ENCODE measurements around the gene PHYKPL. TPM values are rescaled to one million over a fixed set of nuclear protein-coding genes. Genes with fewer than 3 reads are reported as not detected.
"Not testable (repeated sequence)": the region's sequence is repeated elsewhere in the genome, so short reads cannot be mapped to it uniquely, and the experiment has no call there.

PHYKPL gene
- total and polyA plus RNA-seq, 9 donors: 31.8 to 93.3 (median 61.6) TPM

DNA sequence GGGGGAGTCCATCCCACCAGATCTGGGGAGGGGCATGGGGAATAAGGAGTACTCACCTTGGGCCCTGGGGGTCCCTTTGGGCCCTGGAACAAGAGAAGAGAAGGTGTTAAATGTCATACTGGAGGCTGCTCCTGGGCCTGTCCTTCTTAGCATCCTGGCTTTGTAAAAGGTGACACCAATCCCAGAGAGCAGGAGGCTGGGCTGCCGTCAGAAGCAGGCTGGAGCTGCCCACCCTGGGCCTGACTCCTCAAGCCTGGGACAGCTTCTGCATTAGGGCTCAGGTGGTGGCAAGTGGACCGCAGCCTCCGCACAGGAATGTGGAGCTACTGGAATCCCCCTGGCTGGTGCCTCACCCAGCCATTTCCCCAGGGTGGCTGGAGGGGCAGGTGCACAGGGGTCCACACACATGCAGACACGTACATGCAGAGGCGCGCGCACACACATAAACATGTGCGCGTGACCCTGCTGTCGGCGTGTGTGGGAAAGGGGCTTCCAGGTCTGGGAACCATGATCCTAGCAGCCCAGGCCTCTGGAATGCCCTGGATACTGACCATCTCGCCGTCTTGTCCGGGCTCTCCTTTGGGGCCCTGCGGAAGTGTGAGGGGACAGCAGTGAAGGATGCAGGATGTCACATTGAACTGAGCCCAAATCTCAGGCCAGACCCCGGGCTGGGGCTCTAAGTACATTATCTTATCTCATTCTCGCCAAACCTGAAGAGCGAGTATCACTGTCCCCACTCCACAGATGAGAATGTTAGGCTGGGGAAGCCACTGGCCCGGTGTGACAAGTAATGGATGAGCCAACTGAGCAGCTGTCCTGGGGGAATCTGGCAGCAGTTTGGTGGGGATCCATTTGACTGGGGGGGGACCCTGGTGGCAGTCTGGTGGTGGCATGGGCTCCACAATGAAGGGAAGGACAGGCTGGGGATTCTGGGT, 29.3 kb upstream of the PHYKPL start:
- WGBS, 3 donors: 87 to 94% (median 89%) methylated on average over 18 to 19 of the region's 19 CpGs
- H3K9me3 ChIP-seq: no peaks in the 10 kb centered on the region
- no peaks in the 10 kb centered on the region for H3K27me3 ChIP-seq
- H3K4me1 ChIP-seq (ENCODE audit: insufficient read depth): no peaks in the 10 kb centered on the region
- no peak for DNase-seq
- H3K4me3 ChIP-seq: no peak overlapping the region
- TF ChIP-seq POLR2A (IDR thresholded peaks at IDR 0.05) (no peak), EP300 (IDR thresholded peaks at IDR 0.05) (no peak)
- TF ChIP-seq, protein P1, sequence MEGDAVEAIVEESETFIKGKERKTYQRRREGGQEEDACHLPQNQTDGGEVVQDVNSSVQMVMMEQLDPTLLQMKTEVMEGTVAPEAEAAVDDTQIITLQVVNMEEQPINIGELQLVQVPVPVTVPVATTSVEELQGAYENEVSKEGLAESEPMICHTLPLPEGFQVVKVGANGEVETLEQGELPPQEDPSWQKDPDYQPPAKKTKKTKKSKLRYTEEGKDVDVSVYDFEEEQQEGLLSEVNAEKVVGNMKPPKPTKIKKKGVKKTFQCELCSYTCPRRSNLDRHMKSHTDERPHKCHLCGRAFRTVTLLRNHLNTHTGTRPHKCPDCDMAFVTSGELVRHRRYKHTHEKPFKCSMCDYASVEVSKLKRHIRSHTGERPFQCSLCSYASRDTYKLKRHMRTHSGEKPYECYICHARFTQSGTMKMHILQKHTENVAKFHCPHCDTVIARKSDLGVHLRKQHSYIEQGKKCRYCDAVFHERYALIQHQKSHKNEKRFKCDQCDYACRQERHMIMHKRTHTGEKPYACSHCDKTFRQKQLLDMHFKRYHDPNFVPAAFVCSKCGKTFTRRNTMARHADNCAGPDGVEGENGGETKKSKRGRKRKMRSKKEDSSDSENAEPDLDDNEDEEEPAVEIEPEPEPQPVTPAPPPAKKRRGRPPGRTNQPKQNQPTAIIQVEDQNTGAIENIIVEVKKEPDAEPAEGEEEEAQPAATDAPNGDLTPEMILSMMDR (IDR thresholded peaks at IDR 0.05): no peak
- H3K27ac ChIP-seq: no peak overlapping the region
- intact Hi-C loops (cut with DNase I): no loop called here
- H3K36me3 ChIP-seq: no peaks in the 10 kb centered on the region

DNA sequence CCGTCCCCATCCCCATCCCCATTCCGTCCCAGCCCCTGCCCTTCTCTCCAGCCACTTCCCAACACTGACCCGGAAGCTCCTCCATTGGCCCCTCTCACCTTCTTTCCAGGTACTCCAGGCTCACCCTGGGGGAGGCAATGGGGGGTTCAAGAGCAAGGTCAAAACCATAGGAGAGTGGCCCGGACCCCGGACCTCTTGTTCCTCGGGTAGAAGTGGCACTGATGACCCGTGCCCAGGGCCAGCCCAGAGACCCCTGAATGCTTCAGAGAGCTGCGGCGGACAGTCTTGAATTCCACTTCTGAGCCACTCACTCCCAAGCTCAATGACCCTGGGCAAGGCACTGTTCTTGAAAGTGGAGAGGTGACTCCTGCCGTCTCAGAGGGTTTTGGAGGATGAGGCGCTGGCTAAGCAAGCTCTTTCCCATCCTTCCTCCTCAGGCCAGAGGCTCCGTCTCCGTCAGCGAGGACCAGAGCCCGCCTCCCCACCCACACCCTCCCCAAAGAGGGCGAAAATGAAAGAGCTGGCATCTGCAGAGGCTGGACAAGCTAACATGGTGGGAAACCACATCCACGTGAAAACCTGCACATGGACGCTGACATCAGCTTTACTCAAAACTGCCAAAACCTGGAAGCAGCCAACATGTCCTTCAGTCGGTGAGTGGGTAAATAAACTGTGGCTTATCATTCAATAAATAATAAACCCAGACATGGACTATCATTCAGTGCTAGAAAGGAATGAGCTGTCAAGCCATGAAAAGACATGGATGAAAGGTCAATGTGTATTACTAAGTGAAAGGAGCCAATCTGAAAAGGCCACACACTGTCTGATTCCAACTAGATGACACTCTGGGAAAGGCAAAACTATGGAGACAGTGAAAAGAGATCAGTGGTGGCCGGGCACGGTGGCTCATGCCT, 27.3 kb upstream of the PHYKPL start:
- H3K27me3 ChIP-seq: no peaks in the 10 kb centered on the region
- no peak overlapping the region for H3K4me3 ChIP-seq
- no peaks in the 10 kb centered on the region for H3K9me3 ChIP-seq
- intact Hi-C loops (cut with DNase I): no loop called here
- DNase-seq: no peak
- H3K27ac ChIP-seq: no peak overlapping the region
- 69 to 83% (median 77%) methylated on average over 21 of the region's 21 CpGs for WGBS, 3 donors
- H3K36me3 ChIP-seq: no peaks in the 10 kb centered on the region
- TF ChIP-seq, protein P1 (IDR thresholded peaks at IDR 0.05): no peak
- TF ChIP-seq POLR2A (IDR thresholded peaks at IDR 0.05) (no peak), EP300 (IDR thresholded peaks at IDR 0.05) (no peak)
- H3K4me1 ChIP-seq (ENCODE audit: insufficient read depth): no peaks in the 10 kb centered on the region

DNA sequence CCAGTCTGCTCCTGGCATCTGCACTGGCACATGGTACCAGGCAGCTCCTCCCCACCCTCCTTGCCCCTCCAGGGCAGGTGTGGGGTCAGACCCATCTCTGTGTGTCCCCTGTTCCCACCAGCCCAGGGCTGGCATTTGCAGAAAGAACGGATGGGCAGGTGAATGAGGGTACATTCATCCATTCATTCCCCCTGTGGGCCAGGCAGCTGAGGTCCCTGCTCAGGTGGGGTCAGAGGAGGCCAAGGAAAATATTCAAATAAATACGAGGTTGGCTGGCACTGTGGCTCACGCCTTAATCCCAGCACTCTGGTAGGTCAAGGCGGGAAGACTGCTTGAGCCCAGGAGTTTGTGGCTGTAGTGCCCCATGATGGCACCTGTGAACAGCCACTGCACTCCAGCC, 25.0 kb upstream of the PHYKPL start:
- Histone ChIP-seq H3K4me3 (no peak overlapping the region), H3K4me1 (ENCODE audit: insufficient read depth) (no peaks in the 10 kb centered on the region), H3K36me3 (no peaks in the 10 kb centered on the region), H3K27me3 (no peaks in the 10 kb centered on the region), H3K27ac (no peak overlapping the region), H3K9me3 (no peaks in the 10 kb centered on the region)
- 73 to 80% (median 77%) methylated on average over 4 of the region's 4 CpGs for WGBS, 3 donors
- intact Hi-C loops (cut with DNase I): no loop called here
- TF ChIP-seq EP300 (IDR thresholded peaks at IDR 0.05) (no peak), POLR2A (IDR thresholded peaks at IDR 0.05) (no peak)
- TF ChIP-seq, protein P1 (IDR thresholded peaks at IDR 0.05): no peak
- no peak for DNase-seq

DNA sequence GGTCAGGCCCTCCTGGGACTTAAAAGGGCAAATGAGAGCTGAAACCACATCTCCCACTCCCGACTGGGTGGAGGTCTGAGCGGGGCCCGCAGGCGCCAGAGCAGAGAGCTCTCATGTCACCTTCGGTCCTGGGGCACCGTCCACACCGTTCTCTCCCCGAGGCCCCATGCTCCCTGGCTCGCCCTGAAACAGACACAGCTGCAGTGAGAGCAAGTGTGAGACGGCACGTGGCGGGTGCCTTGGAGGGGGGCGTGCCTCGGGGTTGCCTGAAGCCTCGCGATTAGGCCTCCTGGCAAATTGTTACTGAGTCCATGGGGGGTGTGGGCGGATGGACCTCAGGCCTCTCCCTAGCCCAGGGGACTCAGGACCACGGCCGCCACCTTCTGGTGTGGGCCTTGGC, 24.1 kb upstream of the PHYKPL start:
- Histone ChIP-seq H3K36me3 (no peaks in the 10 kb centered on the region), H3K4me1 (ENCODE audit: insufficient read depth) (no peaks in the 10 kb centered on the region), H3K9me3 (no peaks in the 10 kb centered on the region), H3K27me3 (no peaks in the 10 kb centered on the region), H3K27ac (no peak overlapping the region), H3K4me3 (no peak overlapping the region)
- DNase-seq: no peak
- TF ChIP-seq POLR2A (IDR thresholded peaks at IDR 0.05) (no peak), EP300 (IDR thresholded peaks at IDR 0.05) (no peak)
- TF ChIP-seq, protein P1 (IDR thresholded peaks at IDR 0.05): no peak
- 69 to 74% (median 71%) methylated on average over 19 of the region's 19 CpGs for WGBS, 3 donors
- intact Hi-C loops (cut with DNase I): no loop called here

DNA sequence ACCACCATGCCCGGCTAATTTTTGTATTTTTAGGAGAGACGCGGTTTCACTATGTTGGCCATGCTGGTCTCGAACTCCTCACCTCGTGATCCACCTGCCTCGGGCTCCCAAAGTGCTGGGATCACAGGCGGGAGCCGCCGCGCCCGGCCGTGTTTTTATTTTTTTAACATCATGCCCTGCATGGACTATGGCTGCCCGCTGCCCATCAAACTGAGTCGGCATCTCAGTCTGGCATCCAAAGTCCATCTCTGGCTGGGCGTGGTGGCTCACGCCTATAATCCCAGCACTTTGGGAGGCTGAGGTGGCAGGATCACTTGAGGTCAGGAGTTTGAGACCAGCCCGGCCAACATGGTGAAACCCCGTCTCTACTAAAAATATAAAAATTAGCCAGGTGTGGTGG, 21.0 kb upstream of the PHYKPL start:
- intact Hi-C loops (cut with DNase I); H3K9me3 ChIP-seq; H3K27me3 ChIP-seq; H3K4me3 ChIP-seq; H3K4me1 ChIP-seq (ENCODE audit: insufficient read depth); H3K36me3 ChIP-seq; DNase-seq; H3K27ac ChIP-seq: not testable (repeated sequence)
- WGBS, 3 donors: 89 to 92% (median 90%) methylated on average over 18 of the region's 18 CpGs
